Activated T-helper 1 cell treated with anti-CD3 and anti-CD28 coated beads, Interleukin-2, amount 50 U/mL, for 16 hours (primary cell): ENCODE measurements around the gene RND3.

Experiments used
- DNase-seq, 2 donors: peaks; one replicate each; pipeline ENCODE4 v3.0.0-alpha.2; 2020; ENCODE audit warnings: low read depth in 1 of 2, low spot score in 1 of 2

RND3 gene, protein sequence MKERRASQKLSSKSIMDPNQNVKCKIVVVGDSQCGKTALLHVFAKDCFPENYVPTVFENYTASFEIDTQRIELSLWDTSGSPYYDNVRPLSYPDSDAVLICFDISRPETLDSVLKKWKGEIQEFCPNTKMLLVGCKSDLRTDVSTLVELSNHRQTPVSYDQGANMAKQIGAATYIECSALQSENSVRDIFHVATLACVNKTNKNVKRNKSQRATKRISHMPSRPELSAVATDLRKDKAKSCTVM

DNA sequence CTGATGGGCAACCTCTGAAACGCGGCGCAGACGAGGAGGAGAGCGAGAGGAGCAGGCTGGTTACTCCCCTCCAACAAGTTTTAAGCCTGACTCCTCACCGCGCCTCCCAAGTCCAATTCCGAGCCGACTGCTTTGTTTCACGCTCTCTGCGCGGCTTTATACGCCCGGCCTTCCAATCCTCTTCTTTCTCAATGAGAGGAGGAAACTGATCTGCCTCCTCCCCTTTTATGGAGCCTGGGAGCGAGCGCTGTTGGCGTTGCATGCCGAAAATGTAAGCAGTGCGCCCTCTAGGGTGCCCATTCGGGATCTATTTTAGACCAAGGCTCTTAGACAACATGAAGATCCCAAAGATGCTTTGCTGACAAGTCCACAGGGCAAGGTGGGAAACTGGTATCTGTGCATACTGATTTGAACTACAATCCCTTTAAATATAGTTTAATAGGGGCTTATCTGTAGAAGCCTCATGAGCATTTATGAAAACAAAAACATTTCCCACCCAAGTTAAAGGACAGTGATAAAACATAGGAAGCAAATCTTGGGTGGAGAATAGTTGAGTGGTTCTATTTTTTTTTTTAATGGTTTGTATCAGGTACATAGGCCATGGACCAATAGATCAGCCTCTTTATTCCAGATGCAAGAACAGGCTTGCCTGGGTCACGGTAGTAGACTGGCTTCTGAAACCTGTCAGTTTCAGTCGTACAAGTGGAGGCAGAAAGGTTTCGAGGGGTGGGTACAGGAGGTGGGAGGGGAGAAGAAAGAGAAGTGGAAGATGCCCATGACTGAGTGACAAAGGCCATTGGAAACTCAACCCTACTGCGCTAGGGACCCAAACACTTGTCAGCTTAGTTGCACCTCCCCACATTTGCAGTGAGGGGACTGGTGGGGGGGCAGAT, at the start of gene RND3:
Gene RND3, minus strand, starts transcription at position 131 of the 893 bp plus-strand sequence. CDS start 250 bp downstream, outside the sequence.
- no peak for DNase-seq

- DNase-seq = no peak
Measured at GRCh38 chr2:150535176-150535575, 47.7 kb upstream of the RND3 start.

- no peak for DNase-seq
Measured at GRCh38 chr2:150532879-150533278, 45.4 kb upstream of the RND3 start.

GRCh38 chr2:150532020-150532419, 44.6 kb upstream of the RND3 start:
- DNase-seq = no peak

- DNase-seq = no peak
Measured at GRCh38 chr2:150531591-150531990, 44.1 kb upstream of the RND3 start.

DNA sequence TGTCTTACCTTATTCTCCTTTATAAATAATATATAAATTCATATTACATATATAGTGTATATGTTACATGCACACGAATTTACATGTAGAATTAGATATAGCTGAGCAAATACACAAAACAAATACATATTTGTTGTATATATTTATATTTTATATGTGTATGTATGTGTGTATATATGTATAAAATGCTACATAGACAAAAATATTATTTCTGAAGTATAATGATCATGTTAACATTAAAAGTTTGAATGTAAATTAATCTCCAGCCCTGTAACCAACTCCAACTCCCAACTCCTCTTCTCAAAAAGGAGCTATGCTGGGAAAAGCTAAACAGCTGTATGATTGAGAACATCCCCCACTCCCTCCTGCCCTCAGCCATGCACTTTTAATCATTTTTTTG, 42.7 kb upstream of the RND3 start:
- no peak for DNase-seq

- no peak for DNase-seq
Measured at GRCh38 chr2:150528861-150529801, 41.7 kb upstream of the RND3 start.

DNA sequence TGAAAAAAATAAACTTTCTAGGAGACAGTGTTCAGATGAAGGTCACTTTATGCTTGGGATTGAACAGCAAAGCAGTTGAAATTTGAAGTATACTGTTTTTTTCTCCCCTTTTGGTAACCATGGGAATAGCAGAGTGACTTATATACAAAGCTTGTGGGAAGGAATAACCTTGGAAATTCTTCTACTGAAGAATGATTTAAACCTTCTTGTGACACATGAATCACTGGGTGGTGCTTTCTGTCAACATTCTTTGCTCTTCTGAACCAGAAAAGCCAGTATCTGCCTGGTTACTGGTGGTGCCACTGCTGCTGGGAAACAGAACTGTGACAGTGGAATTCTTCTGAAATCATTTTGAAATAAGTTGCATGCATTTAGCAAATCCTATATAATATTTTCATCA, 39.4 kb upstream of the RND3 start:
- no peak for DNase-seq

- no peak for DNase-seq
Measured at GRCh38 chr2:150526006-150526405, 38.5 kb upstream of the RND3 start.

DNA sequence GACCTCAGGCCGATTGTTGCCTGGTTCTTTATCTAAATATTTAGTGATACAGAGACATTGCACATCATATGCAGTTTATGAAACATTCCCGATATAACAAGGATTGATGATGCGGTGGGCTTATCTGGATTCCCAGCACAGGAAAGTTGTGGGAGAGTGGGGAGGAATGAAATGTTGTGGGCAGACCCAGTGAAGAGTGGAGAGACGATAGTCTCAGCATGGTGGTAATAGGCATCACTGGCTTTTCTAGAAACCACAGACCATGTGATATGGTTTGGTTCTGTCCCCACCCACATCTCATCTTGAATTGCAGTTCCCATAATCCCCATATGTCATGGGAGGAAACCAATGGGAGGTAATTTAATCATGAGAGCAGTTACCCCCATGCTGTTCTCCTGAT, 34.8 kb upstream of the RND3 start:
- DNase-seq = no peak

DNA sequence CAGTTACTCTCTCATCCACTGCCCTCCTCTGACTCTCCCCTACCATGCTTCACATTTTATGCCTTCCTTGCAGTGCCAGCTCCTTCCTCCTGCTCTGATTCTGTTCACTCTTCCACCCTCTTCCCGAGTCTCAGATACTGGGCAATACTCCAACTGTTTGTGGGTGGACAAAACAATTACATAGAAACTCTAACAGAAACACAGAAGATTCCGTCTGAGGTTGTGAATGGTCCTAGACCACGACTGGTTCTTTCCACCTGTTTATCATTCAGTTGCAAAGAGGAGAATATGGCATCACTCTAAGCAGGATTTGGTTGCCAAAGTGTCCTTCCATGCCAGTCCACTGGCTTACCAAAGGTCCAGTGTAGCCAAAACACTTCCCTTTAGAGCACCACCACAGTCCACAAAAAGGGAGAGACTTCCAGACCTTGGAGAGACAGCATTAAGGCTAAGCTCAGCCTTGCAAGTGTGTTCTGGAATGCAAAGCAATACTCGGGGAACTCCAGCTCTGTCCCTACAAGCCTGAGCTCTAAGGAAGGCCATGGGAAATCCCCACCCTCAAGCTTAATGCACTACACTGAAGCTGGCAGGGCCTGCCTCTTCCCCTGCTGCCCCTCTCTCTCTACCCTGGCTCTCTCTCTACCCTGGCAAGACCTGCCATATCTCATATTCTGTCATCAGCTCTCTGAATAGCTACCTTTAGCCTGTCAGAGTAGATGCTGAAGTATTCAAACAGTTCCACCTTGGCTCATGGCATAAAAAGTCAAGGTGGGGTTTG, 33.6 kb upstream of the RND3 start:
- no peak for DNase-seq

GRCh38 chr2:150520033-150520432, 32.6 kb upstream of the RND3 start:
- DNase-seq = no peak

DNA sequence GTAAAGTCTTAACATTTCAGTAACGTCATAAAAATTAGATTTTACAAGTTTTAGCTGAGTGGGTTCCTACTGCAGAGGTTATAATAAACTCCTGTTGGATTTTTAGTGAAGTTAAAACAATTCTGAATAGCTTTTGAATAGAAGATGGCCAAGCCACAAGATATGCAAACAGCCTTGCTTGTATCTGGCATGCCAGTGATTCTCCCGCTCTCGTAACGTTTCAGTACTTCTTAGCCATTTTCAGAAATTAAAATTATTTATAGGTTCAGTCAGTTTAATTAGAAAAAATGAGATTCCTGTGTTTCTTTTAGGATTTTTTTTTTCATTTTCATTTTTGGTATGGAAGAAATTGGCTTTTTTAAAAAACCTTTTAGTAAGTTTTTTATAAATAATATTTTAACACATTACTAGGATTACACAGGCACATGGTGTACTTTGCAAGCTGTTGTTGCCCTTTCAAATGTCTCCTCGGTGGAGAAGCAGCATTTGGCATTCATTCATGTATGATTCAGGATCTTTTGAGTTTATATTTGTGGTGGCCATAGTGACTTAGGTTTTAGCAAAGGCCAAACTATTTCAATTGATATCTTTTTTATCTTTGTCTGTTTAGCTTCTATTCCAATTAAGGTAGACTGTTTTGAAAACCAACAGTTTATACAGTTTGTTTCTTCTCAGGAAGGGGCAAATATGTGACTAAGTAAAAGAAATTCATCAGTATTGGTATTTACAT, 30.6 kb upstream of the RND3 start:
- DNase-seq = no peak

- DNase-seq = no peak
Measured at GRCh38 chr2:150513647-150514046, 26.2 kb upstream of the RND3 start.

DNA sequence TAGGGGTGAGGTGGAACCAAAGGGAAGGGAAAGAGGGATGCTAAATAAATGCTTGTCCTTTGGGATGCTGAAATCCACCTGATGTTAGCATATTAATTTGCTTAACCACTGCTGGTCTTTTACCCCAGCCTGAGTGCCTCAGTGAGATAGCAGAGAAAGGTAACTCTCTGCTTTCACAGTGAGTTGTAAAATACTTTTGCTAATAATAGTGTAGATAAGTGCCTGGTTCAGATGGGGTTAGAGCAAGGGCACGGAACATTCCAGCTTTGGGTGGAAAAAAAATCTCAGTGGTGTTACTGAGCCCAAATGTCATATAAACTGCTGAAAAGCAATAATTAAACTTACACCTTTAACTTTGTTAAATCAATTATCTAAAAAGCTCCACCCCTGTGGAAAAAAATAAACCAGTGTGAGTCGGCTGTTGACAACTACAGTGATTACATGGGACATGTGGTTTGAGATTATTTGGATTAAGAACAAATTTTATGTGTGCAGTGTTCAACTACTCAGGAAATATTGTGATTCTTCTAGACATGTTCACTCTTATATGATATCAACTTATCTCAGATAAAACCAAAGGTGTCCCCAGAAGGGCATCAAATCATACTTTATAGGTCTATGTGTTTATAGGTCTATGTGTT, 21.1 kb upstream of the RND3 start:
- DNase-seq = no peak

GRCh38 chr2:150507071-150507470, 19.6 kb upstream of the RND3 start:
- DNase-seq = no peak

DNA sequence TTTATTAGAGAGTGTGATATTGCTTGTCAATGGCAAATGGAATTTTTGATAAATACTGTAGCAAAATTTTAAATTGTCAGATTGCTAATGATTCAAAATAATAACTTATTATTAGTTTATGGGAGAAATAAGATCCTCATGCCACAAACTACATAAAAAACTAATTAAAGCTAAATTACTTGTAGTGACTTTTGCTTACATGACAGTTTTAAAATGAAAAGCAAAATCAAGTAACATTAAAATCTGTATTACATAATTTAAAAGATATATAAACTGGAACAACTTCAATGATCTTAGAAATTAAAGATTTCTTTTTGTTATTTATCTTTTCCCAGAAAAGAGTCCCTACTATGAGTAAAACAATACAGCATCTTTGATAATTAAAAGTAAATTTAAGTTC, 17.7 kb upstream of the RND3 start:
- DNase-seq = no peak

GRCh38 chr2:150495993-150496627, 8.6 kb upstream of the RND3 start:
- no peak for DNase-seq

GRCh38 chr2:150495001-150495400, 7.5 kb upstream of the RND3 start:
- no peak for DNase-seq
